ENCODE data around the gene LRRC3C.

DNA sequence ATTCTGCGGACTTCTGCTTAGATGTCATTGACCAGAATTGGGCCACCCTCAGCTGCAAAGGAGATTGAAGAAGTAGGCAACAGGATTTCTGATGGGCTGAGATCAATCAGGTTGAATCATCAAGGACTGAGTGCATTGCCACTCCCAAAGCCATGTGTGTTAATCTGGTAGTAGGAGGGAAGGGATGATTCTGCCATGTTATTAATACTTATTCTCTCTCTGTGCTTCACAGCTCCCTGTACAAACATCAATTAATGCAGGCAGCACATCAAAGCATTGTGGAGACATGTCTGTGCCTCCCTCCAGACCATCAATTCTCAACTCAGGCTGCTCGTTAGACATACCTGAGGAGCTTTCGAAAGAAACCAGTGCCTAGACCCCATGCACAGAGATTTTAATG lies 11.6 kb downstream of the LRRC3C start:
- TF ChIP-seq CTCF (IDR thresholded peaks at IDR 0.05; ENCODE audit: insufficient read depth, low read length, poor library complexity, severe bottlenecking) (no peak), EZH2phosphoT487 (conservative IDR thresholded peaks at IDR 0.05; ENCODE audit: low read length) (no peak)

Data from SU-DHL-6 (cell line).